Activated naive CD8-positive, alpha-beta T cell treated with anti-CD3 and anti-CD28 coated beads, Interleukin-2, amount 50 U/mL, for 16 hours (primary cell): ENCODE data around the gene CACHD1.
"Not testable (repeated sequence)": the region's sequence is repeated elsewhere in the genome, so short reads cannot be mapped to it uniquely, and the experiment has no call there.

Source experiments
- DNase-seq: peaks from one replicate; pipeline ENCODE4 v3.0.0-alpha.2; 2020; ENCODE audit warnings: low read depth, low spot score

Gene CACHD1

GRCh38 chr1:64588876-64589275, 118.9 kb downstream of the CACHD1 start:
- DNase-seq = no peak

GRCh38 chr1:64590316-64590715, 120.4 kb downstream of the CACHD1 start:
- DNase-seq = no peak

DNA sequence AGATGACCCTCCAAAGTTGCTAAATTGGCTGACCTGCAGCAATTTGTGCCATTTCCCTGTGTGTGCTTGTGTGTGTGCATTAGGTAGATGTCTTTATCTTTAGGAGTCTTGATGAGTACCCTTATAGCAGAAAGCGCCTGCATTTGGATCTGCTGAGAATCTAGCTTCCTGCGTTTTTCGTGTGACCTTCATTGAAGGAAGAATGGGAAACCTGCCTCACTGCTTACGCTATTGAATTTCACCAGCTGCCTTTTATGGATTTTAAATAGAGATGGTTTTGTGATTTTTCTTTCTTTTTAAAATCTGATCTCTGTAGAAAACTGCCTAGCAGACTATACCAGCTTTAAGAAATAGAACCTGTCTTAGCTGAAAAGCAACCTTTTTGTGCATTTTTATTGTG, 124.5 kb downstream of the CACHD1 start:
- no peak for DNase-seq

GRCh38 chr1:64595871-64596515, 126.1 kb downstream of the CACHD1 start:
- DNase-seq = no peak

DNA sequence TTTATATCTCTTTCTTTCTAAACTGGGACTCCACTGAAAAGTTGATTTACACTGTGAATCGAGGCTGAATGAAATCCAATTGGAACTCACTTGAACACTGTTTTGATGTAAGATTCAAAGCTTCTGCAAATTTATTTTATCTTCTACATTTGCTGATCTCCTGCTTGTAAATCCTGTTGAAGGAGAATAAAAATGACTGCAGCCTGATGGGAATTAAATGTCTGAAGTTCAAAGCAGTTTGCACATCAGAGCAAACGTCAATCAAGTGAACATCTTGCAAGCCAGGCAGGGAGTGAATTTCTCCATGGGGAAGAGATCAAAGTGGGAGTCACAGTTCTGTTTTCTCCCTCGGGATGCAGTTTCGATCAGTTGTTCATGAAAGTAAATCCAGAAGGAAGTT, 127.2 kb downstream of the CACHD1 start:
- no peak for DNase-seq

GRCh38 chr1:64598100-64598571, 128.2 kb downstream of the CACHD1 start:
- DNase-seq = no peak

DNA sequence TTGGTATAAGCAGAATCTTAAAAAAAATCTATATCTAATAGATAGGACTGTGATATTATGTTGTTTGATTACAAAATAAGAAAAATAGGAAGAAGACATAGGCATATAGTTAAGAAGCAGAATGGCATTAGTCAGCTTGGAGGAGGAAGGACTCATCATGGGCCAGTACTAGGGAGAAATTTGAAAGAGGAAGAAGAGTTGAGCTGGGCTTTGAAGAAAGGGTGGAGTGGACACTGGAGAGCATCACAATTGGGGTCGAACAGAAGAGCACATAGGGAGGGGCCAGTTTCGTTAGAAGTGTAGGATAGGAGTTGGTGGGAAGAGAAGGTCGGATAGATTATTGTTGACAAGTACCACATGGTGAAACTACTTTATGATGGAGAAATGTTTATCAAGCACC, 129.3 kb downstream of the CACHD1 start:
- no peak for DNase-seq

GRCh38 chr1:64601207-64601606, 131.3 kb downstream of the CACHD1 start:
- no peak for DNase-seq

DNA sequence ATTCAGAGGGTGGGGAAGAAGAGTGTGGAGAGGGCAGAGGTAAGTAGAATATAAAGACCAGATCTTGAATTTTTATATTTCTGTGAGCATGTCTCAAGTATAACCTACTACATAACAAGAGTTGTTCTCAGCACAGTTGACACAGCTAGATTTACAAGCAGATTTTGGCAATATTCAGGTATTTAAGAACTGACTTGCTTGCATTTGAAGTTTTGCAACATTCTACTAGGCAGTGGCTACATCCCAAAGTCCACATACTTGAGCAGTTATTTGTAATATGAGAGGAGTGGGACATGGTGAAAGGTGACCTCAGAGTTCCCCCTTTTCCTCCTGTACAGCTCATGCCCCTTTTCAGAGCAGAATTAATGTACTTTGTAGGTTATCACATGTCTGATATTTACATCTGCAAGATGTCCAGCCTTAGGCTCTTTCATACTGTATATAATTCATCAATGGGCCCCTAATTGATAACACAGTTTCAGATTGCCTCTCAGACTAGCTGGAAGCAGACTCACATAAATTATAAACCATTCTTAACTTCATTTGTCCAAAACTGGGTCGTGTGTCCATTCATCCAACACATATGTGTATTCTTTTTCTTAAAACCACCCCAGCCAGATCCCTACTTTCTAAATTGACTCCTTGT, 138.2 kb downstream of the CACHD1 start:
- no peak for DNase-seq

GRCh38 chr1:64608651-64609048, 138.7 kb downstream of the CACHD1 start:
- no peak for DNase-seq

DNA sequence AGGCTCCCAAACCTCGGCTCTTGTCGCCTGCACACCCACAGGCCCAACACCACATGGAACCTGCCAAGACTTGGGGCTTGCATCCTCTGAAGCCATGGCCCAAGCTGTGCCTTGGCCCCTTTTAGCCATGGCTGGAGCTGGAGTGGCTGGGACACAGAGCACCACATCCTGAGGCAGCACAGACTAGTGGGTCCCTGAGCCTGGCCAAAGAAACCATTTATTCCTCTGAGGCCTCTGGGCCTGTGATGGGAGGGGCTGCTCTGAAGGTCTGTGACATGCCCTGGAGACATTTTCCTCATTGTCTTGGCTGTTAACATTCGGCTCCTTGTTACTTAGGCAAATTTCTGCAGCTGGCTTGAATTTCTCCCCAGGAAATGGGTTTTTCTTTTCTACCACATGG, 141.0 kb downstream of the CACHD1 start:
- not testable (repeated sequence) for DNase-seq

GRCh38 chr1:64616039-64616438, 146.1 kb downstream of the CACHD1 start:
- DNase-seq = no peak

- no peak for DNase-seq
Observed at GRCh38 chr1:64623750-64624191, 153.8 kb downstream of the CACHD1 start.

- no peak for DNase-seq
Observed at GRCh38 chr1:64624218-64624713, 154.3 kb downstream of the CACHD1 start.

- DNase-seq = no peak
Observed at GRCh38 chr1:64624808-64625207, 154.9 kb downstream of the CACHD1 start.

- DNase-seq = no peak
Observed at GRCh38 chr1:64630611-64631010, 160.7 kb downstream of the CACHD1 start.

- DNase-seq = no peak
Observed at GRCh38 chr1:64631346-64632034, 161.6 kb downstream of the CACHD1 start.

GRCh38 chr1:64632936-64633335, 163.0 kb downstream of the CACHD1 start:
- DNase-seq = no peak

GRCh38 chr1:64645735-64646134, 175.8 kb downstream of the CACHD1 start:
- DNase-seq = no peak

DNA sequence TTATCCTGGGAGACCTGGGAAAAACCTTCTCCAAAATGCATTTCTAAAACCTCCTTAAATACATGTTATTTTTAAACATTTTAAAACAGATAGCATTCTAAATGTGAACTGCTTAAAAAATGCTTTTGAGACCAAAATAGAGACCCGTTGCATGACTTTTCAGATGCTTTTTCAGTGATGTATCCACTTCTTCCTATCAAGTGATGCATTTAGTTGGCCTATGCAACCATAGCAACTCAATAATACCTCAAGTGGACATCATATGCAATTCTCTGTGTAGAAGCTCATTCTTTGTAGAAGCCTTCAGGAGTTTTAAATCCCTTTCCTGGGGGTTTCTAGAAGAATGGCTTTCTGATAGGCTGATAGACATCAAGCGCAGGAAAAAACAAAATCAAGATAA, 180.5 kb downstream of the CACHD1 start:
- no peak for DNase-seq

DNA sequence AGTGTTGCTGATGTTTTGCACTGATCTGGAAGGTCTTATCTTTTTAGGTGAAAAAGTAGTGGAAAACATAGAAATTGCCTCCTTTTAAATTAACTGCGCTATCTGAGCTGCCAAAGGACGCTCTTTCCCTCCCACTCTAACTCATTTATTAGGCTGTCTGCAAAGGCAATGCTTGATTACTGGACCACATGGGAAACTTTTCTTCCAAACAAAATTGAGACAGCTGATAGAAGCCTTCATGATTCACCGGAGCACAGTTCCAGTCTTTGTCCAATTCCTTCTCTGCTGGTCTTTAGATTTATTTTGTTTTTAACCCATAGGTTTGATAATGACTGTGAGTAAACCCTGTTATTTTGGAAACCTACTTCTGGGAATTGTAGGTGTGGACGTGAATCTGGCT, 181.9 kb downstream of the CACHD1 start:
- DNase-seq = no peak

DNA sequence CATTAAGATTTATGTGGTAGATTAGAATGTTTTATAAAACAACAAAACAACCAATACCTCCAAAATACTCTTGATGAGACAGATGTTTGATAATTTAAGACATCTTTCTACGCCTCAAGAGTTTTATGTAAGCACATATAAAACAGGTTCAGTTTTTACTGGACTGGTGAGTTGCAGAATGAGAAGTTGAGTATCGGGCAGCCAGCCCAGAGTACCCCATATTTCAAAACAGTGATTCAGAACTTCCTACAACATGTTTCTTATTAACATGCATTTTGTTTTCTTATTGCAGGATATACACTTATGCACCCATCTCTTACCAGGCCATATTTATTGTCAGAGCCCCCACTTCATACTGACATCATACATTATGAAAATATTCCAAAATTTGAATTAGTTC, 183.5 kb downstream of the CACHD1 start:
- no peak for DNase-seq
